GM19043 (cell line): Measurements from ENCODE around the gene PSMA4.
"Not testable (repeated sequence)": the region's sequence is repeated elsewhere in the genome, so short reads cannot be mapped to it uniquely, and the experiment has no call there.

Source experiments
- ATAC-seq: cut with Tn5 transposase; IDR thresholded peaks from one replicate; pipeline ENCODE4 v1.9.1; 2021; ENCODE audit warnings: low read depth; ENCODE audit not compliant: unreplicated experiment

The PSMA4 gene

DNA sequence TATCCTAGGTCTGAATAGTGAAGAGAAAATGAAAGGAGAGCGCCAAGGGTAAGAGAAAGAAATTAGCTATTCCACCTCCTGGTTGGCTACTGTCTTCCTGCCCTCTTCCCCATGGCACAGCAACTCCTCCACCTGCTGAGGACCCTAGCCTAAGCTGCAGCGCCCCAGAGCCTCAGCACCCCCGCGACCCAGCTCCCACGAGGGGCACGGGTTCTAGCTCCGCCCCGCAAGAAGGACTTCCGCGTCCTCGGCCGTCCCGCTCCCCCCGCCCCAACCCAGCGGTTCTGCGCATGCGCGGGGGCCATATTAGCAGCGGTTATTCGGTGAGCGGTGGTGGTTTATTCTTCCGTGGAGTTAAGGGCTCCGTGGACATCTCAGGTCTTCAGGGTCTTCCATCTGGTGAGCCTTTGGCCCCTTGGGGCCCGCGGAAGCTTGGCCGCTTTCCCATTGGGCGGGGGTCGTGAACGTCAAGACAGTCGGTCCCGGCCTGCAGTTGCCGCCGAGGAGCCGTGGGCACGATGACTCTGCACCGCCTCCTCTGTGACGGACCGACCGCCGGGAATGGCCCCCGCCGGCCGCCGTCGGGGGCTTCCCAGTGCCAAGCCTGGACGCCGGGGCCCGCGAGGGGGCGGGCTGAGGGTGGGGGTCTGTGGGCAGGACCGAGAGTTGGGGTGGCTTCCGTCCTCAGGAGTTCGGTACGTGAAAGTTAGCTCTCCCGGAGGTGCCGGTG is at the start of gene PSMA4:
Gene PSMA4, plus strand, starts transcription at position 304 of the 730 bp plus-strand sequence. CDS start 1,484 bp downstream, outside the sequence.
- ATAC-seq: peak; percentile 75

GRCh38 chr15:78492872-78493271 is 47.4 kb upstream of the PSMA4 start:
- no peak for ATAC-seq

DNA sequence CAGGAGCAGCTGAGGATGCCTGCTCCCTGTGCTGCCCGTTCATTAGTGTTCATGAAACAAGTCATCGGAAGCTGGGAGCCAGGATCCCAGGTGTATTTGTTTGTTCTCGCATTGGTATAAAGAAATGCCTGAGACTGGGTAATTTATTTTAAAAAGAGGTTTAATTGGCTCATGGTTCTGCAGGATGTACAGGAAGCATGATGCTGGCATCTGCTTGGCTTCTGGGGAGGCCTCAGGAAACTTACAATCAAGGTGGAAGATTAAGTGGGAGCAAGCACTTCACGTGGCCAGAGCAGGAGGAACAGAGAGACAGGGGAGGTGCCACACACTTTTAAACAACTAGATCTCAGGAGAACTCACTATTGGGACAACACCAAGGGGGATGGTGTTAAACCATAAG is 38.4 kb upstream of the PSMA4 start:
- ATAC-seq: no peak

- no peak for ATAC-seq
Observed at GRCh38 chr15:78502641-78503040, 37.6 kb upstream of the PSMA4 start.

DNA sequence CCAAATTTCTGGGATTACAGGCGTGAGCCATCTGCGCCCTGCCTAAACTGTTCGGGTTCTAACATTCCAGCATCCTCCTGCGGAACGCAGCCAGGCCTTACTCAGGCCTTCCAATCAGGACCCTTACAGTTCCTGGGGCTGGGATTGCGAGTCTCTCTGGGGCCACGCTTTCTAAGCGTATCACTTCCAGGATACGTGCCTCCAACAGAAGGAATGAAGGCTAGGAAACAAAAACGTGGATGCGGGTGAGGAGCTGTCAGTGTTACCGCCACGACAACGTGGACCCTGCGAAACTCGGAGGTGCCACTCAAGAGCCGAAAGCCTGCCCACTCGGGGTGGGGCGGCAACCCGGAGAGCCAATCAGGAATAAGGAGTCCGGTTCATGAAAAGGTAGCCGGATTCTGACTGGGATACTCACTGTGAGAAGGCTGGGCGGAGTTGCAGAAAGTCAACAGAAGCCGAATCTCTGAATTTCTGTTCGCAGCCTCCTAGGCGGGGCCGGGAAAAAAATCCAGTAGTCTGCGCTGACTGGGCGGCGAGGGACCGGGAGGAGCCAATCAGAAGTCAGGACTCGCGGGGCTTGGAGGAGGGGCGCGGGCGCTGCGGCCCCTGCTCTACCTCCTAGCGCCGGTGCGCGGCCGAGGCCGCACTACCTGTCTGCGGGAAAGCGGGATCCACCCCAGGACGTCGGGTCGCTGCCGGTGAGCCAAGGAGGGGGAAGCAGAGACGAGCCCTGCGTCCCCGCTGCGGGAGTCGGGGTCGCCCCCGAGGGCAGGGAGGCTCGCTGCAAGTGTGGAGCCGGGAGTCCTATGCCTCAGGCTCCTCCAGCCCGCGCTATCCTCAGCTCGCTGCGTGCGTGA is 33.0 kb upstream of the PSMA4 start, which contains the start of gene HYKK:
Gene HYKK, plus strand, starts transcription at position 607 of the 860 bp plus-strand sequence. CDS start 5,512 bp downstream, outside the sequence.
- peak; percentile 83 for ATAC-seq

GRCh38 chr15:78507831-78508160 is 32.4 kb upstream of the PSMA4 start:
- ATAC-seq: peak; percentile 28

- ATAC-seq: no peak
Observed at GRCh38 chr15:78508272-78508671, 32.0 kb upstream of the PSMA4 start.

DNA sequence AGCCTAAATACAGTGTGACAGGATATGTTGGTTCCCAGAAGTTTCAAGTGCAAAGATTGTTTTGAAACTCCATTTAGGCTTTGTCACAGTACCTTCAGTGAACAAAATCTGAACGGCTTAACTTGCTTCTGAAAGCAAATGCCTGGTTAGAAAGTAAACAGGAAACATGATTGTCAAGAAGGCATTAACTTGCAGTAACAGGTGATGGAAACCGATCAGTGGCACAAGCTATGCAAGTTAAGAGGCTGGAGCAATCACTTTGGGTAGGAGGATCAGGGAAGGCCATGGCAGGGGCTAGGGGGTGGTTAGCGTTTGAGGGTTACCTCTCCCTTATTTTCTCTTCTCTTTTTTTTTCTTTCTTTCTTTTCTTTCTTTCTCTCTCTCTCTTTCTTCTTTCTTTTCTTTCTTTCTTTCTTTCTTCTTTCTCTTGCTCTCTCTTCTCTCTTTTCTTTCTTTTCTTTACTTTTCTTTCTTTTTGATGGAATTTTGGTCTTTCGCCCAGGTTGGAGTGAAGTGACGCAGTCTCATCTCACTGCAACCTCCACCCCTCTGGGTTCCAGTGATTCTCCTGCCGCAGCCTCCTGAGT is 30.4 kb upstream of the PSMA4 start:
- ATAC-seq: no peak

- ATAC-seq: not testable (repeated sequence)
Observed at GRCh38 chr15:78520035-78520434, 20.2 kb upstream of the PSMA4 start.

- ATAC-seq: no peak
Observed at GRCh38 chr15:78524230-78524629, 16.0 kb upstream of the PSMA4 start.

DNA sequence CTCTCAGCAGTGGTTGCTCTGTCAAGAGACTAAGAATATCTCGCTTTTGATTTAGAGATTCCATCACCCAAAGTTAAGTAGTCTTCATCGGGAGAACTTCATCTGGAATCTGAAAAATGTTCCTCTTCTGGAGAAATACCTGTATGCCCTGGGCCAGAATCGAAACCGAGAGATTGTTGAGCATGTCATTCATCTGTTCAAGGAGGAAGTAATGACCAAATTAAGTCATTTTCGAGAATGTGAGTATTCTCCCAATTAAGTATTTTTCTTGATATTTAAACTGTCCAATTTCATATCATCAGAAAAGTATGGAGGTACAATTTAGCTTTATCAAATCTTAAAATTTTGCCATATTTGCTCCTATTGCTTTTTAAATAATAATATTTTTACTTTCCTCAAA is 12.9 kb upstream of the PSMA4 start:
- ATAC-seq: no peak

- no peak for ATAC-seq
Observed at GRCh38 chr15:78533331-78533730, 6.9 kb upstream of the PSMA4 start.

DNA sequence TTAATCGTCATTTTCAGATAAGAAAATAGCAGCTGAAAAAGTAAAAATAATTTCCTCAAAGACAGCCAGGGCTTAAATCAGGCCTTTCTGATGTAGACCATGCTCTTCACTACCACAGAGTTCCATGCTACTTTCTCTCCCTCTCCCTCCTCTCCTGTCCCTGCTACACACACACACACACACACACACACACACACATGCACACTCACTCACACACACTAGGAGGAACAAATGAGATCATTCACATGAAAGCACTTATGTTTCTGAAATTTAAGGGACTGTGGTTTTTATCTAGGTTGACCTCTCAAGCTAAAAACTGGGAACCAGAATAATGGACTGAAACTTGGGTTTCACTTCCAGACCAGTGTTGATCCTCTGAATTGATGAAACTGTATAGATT is 4.1 kb upstream of the PSMA4 start:
- ATAC-seq: no peak

DNA sequence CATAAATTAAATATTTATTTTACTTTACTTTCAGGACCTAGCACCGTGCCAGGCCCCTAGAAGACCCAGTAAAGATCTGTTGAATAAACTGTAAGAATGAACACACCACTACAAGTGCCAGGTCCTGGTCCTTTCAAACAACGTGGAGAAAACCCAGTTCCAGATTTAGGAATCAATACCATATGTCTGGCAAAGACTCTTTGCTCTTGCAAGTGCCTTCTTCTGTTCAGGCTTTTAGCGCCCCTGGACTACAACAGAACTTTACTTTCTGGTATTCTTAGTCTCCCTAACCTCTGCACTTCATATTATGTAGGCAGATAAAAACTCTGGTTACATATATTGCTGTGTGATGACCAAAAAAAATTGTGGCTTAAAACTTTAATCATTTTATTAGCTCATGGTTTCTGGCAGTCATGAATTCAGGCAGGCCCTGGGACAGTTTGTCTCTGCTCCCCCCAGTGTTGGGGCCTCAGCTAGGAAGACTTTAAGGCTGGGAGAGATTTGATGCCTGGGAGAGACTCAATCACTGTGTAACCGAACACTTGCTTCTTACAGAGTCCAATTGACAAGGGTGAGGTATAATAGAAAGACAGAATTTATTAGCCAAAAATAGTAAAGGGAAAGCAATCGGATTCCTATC is 2.9 kb upstream of the PSMA4 start:
- ATAC-seq: no peak

- ATAC-seq: no peak
Observed at GRCh38 chr15:78538358-78538757, 1.9 kb upstream of the PSMA4 start.

DNA sequence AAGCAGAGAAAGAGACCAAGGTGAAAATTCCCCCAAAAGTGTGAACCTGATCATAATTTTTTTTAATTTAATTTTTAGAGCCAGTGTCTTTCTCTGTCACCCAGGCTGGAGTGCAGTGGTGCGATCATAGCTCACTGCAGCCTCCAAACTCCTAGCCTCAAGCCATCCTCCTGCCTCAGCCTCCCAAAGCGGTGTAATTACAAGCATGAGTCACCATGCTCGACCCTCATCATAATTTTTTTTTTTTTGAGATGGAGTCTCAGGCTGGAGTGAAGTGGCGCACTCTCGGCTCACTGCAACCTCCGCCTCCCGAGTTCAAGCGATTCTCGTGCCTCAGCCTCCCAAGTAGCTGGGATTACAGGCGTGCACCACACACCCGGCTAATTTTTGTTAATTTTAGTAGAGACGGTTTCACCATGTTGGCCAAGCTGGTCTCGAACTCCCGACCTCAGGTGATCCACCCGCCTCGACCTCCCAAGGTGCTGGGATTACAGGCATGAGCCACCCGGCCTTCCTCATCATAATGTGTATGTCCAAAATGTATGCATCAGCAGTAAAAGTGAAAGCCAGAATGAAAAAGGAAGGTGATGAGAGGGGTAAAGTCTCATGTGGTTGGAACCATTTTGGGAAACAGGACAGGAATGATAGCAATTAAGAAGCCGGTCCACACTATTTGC is 642 bp upstream of the PSMA4 start:
- not testable (repeated sequence) for ATAC-seq

DNA sequence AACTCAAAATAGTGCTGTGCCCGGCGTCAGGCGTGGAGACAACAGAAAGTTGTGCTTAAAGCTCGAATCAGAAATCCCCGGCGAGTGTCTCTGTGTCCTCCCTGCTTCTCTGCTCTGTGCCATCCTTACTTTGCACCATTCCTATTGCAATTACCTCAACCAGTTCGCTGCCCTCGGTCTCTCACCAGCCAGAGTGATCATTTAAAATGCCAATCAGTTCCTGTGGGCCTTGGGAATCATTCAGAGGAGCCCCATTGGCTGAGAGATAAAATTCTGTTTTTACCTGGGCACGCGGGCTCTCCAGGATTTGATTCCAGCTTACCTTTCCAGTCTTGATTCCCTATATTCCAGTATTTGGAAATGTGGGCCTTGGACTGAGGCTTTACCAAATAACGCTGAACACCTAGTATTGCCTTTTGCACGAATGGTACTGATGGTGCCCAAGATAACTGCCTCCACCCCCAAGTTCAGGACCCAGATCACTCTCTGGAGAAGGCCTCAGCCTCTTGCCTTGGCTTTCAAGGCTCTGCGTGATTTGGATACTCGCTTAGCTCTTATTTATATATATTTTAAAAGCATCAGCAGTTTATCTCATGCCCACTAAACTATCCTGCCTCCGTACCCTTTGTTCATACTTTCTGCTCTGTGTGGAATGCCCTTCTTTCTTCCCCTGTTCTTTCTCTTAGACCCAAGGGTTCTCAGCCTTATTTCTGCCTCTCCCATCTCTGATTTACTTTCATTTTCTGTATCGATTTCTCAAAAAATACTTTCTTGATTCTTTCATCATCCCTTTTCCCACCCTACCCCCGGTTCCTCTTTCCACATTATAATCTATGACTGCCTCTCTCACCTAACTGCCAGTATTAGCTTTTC is 863 bp downstream of the PSMA4 start:
- ATAC-seq: no peak

DNA sequence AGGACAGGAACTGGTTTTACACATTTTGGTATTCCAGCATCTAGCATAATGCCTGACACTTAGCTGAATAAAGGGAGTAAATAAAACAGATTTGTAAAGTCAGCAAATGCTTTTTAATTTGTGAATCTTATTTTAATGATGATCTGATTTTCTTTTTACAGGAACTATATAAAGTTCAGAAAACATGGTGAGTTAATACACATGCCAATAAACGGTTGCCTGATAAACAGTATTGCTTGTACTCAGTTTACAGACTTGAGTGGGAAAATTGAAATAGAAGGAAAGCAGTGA is 1.4 kb downstream of the PSMA4 start:
- no peak for ATAC-seq

- ATAC-seq: no peak
Observed at GRCh38 chr15:78542647-78543046, 2.4 kb downstream of the PSMA4 start.

GRCh38 chr15:78550194-78550593 is 9.9 kb downstream of the PSMA4 start:
- ATAC-seq: no peak
